C4-2B (cell line): ENCODE data around the gene FPR1.
"Not testable (repeated sequence)": the region's sequence is repeated elsewhere in the genome, so short reads cannot be mapped to it uniquely, and the experiment has no call there.

Experiments
- H3K27ac ChIP-seq: fragments of 450-650 bp; 2 replicates; pipeline ENCODE4 v1.5.1; 2017
- ZFX ChIP-seq: fragments of 450-650 bp; IDR thresholded peaks from 2 replicates; pipeline ENCODE4 v1.6.1; 2017
- TF ChIP-seq, protein P1 (sequence below): fragments of 450-650 bp; conservative IDR thresholded peaks from 2 replicates; pipeline ENCODE4 v1.5.1; 2017; ENCODE audit warnings: mild to moderate bottlenecking

The FPR1 gene

DNA sequence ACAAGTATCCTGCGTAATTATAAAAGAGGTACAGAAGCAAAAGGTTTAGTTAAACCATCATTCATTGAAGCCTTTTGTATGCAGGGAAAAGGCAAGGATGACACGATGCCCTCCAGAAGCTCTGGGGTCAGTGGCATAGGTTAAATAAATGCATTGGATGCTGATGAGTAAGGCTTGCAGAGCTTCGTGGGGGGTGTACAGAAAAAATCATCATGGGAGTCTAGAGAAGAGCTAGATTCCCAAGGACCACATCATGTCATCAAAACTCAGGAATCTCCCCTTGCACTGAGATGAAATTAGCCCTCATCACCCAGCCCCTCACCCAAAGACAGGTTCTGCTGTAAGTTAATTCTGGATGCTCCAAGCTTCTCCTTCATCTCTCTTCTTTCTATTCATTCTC lies 8.3 kb downstream of the FPR1 start:
- TF ChIP-seq, protein P1, sequence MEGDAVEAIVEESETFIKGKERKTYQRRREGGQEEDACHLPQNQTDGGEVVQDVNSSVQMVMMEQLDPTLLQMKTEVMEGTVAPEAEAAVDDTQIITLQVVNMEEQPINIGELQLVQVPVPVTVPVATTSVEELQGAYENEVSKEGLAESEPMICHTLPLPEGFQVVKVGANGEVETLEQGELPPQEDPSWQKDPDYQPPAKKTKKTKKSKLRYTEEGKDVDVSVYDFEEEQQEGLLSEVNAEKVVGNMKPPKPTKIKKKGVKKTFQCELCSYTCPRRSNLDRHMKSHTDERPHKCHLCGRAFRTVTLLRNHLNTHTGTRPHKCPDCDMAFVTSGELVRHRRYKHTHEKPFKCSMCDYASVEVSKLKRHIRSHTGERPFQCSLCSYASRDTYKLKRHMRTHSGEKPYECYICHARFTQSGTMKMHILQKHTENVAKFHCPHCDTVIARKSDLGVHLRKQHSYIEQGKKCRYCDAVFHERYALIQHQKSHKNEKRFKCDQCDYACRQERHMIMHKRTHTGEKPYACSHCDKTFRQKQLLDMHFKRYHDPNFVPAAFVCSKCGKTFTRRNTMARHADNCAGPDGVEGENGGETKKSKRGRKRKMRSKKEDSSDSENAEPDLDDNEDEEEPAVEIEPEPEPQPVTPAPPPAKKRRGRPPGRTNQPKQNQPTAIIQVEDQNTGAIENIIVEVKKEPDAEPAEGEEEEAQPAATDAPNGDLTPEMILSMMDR, result no peak
- TF ChIP-seq ZFX, result no peak
- no peak overlapping the region for H3K27ac ChIP-seq

DNA sequence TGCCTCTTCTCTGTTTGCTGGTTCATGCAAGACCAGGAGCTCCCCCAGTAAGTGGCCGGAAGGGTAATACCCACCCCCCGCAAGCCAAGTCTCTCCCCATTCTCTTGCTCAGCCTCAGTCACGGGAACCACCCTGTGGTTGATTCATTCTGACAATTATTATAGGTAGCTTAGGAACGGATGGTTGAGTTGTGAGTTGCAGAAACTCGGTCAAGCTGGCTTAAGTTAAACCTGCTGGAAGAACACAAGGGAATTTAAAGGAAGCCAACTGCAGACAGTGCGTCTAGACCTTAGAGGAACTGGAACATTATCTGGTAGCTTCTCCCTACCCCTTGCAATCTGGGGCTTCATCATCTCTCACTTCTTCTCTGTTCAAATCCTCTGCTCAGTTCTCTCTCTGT lies 8.9 kb downstream of the FPR1 start:
- TF ChIP-seq, protein P1, result no peak
- no peak for TF ChIP-seq ZFX
- no peak overlapping the region for H3K27ac ChIP-seq

DNA sequence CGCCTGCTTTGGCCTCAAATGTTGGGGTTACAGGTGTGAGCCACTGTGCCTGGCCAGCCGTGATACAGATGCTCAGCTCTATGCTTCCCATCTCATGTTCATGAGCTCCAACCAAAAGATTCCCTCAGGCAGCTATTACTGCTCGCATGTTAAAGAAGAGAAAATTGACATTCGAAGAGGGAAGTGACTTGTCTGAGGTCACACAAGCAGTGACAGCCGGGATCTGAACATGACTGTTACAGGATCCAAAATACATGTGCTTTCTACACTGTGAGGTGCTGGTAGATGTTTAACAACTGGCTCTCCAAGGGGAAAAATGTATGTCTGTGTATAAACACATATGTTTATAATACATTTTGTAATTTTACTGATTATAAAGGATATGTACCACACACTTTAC lies 11.3 kb downstream of the FPR1 start:
- H3K27ac ChIP-seq, result no peak overlapping the region
- TF ChIP-seq ZFX, result no peak
- TF ChIP-seq, protein P1, result no peak

DNA sequence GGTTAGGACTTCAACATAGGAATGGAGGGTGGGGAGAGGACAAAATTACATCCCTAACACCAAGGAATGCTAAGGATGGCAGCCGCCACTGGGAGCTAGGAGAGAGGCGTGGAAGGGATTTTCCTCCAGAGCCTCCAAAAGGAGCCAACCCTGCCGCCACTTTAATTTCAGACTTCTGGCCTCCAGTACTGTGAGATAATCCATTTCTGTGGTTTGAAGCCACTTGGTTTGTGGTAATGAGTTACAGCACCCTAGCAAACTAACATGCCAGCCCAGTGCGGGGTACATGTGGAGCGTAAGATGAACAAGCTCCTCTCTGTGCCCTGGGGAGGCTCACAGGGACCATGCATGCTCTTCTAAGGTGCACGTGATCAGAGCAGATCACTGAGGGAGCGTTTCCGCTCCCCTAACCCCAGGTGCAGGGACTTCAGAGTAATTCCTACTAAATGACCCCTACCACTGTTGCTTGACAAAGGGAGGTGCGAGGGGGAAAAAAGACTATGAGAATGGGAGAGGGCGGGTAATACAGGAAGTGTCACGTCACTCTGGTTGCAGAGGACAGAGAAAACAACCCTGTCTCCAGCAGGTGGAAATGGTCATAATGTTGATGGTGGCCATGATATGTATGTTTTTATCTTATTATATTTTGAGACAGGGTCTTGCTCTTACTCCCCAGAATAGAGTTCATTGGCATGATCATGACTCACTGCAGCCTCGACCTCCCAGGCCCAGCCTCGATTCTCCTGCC lies 12.0 kb downstream of the FPR1 start:
- H3K27ac ChIP-seq, result no peak overlapping the region
- TF ChIP-seq, protein P1, result no peak
- no peak for TF ChIP-seq ZFX

DNA sequence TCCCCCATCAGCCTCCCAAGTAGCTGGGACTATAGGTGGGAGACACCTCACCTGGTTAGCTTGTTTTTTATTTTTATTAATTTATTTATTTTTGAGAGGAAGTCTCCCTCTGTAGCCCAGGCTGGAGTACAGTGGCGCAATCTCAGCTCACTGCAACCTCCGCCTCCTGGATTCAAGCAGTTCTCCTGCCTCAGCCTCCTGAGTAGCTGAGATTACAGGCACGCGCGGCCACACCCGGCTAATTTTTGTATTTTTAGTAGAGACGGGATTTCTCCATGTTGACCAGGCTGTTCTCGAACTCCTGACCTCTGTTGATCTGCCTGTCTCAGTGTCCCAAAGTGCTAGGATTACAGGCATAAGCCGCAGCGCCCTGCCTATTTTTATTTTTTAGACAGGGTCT lies 13.2 kb downstream of the FPR1 start:
- not testable (repeated sequence) for H3K27ac ChIP-seq

DNA sequence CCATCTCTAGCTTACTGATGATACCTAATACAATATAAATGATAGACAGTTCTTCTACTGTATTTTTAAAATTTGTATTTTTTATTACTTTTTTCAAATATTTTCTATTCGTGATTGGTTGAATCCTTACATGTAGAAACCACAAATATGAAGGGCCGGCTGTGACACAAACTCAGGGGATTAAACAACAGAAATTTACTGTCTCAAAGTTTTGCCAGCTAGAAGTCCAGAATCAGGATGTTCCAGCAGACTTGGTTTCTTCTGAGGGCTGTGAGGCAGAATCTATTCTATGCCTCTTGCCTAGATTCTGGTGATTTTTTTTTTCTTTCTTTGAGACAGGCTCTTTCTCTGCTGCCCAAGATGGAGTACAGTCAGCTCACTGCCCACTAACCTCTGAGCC lies 13.8 kb downstream of the FPR1 start:
- TF ChIP-seq ZFX, result no peak
- TF ChIP-seq, protein P1, result no peak
- H3K27ac ChIP-seq, result no peak overlapping the region

DNA sequence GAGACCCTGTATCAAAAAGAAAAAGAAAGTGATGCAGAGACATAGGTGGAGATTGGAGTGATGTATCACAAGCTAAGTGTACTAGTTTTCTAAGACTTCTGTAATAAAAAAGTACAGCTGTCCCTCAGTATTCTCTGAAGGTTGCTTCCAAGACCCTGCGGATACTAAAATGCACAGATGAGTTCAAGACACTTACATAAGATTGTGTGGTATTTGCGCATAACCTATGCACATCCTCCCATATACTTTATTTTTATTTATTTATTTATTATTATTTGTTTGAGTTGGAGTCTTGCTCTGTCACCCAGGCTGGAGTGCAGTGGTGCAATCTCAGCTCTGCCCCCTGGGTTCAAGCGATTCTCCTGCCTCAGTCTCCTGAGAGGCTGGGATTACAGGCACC lies 14.3 kb downstream of the FPR1 start:
- TF ChIP-seq, protein P1, result no peak
- no peak for TF ChIP-seq ZFX
- H3K27ac ChIP-seq, result no peak overlapping the region

DNA sequence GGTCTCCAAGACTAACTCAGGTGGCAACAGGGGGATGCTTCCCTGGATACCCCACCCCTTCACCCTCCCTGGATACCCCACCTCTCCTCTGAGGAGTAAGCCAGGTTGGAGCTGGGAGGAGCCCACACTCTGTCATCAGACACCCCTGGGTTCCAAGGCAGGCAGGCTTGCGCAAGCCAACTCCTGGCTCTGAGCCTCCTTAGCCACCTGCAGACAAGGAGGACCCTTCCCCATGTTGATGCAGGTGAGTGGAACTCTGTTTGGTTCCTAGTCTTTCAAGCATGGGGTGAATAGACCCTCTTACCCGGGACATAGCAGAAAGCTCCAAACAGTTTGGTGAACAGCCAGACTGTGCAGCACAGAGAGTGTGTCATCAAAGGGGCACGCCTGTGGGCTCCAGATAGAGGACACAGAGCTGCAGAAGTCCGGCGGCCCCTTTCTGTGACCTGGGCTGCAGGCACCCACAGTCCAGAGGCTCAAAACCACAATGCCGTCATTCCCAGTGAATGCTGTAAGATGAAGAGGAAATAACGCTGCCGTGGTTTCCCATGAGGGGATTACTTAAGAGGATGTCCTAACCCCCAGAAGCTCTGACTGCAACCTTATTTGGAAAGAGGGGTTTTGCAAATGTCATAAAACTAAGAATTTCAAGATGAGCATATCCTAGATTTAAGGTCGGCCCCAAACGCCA lies 15.8 kb downstream of the FPR1 start:
- H3K27ac ChIP-seq, result no peak overlapping the region
- no peak for TF ChIP-seq ZFX
- TF ChIP-seq, protein P1, result no peak
